ENCODE measurements around the gene GDF7.

The GDF7 gene

DNA sequence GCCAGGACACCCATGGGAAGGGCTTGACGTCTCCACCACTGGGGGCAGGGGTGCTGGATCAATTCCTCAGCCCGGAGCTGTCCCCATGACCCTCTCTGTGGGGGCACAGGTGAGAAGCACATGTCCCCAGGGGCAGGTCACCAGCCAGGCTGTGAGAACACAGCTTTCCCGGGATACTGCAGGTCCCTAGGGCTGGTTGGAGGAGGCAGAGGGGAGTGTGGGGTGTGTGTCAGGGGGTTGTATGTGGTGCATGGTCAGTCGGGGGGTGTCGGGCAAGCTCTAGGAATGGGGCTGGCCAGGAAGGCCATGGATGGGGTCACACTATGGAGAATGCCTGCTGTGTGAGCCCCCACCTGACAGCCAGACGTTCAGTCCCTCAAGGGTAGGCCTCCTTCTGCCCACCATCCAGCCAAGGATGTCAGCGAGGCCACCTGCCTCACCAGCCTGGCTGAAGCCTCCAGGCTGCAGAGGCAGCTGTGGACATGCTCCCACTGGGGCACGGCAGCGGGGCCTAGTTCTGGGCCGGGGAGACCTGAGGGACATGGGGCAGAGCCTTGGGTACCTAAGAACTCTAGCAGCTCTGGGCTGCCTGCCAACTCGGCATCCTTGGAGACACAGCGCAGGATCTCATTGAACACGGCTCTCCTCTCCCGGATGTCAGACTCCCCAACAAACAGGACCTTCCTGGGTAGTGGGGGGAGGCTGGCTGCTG lies 26.4 kb upstream of the GDF7 start:
- TF ChIP-seq, protein P1, sequence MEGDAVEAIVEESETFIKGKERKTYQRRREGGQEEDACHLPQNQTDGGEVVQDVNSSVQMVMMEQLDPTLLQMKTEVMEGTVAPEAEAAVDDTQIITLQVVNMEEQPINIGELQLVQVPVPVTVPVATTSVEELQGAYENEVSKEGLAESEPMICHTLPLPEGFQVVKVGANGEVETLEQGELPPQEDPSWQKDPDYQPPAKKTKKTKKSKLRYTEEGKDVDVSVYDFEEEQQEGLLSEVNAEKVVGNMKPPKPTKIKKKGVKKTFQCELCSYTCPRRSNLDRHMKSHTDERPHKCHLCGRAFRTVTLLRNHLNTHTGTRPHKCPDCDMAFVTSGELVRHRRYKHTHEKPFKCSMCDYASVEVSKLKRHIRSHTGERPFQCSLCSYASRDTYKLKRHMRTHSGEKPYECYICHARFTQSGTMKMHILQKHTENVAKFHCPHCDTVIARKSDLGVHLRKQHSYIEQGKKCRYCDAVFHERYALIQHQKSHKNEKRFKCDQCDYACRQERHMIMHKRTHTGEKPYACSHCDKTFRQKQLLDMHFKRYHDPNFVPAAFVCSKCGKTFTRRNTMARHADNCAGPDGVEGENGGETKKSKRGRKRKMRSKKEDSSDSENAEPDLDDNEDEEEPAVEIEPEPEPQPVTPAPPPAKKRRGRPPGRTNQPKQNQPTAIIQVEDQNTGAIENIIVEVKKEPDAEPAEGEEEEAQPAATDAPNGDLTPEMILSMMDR (IDR thresholded peaks at IDR 0.05; ENCODE audit: low read depth, low read length), result no peak
- no peak overlapping the region for H3K4me3 ChIP-seq (ENCODE audit: low read depth, low read length)

- H3K4me3 ChIP-seq (ENCODE audit: low read depth, low read length), result no peak overlapping the region
- TF ChIP-seq, protein P1 (IDR thresholded peaks at IDR 0.05; ENCODE audit: low read depth, low read length), result no peak
These were observed 25.6 kb upstream of the GDF7 start for GRCh38 chr2:20641123-20641985.

GRCh38 chr2:20642055-20642971 lies 24.6 kb upstream of the GDF7 start:
- no peak overlapping the region for H3K4me3 ChIP-seq (ENCODE audit: low read depth, low read length)
- TF ChIP-seq, protein P1 (IDR thresholded peaks at IDR 0.05; ENCODE audit: low read depth, low read length), result peak; percentile 98

DNA sequence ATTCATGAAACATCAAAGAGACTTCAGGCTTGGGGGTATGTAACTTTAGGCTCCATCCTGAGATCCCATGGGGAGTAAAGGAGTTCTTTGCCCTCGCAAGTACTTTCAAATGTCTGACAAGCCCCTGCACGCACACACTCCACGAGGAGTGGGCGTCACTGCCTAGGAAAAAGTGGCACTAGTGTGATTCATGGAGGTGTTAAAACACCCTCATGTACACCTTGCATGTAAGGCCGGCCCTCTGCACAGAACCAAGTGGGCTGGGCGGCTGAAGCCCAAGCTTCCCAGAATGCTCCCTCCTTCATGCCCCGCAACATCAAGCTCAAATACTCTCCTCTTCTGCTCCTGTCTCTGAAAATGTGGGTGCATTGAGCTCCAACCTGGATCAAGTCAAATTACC lies 23.9 kb upstream of the GDF7 start:
- no peak overlapping the region for H3K4me3 ChIP-seq (ENCODE audit: low read depth, low read length)
- TF ChIP-seq, protein P1 (IDR thresholded peaks at IDR 0.05; ENCODE audit: low read depth, low read length), result no peak

DNA sequence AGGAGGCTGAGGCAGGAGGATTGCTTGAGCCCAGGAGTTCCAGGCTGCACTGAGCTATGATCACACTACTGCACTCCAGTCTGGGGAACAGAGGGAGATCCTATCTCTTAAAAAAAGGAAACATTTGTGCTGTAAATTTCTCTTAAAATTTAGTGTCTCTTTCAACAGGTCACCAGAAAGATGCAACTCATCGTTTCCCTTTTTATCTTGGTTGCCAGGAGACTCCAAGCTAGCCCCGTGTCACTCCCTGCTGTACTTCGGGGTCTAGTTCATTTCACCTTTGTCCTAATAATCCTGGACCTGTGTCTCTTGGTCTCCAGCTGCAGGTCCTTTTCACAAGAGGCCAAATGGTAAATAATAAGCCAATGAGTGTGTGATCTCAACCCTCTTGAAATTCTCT lies 23.1 kb upstream of the GDF7 start:
- H3K4me3 ChIP-seq (ENCODE audit: low read depth, low read length), result no peak overlapping the region
- TF ChIP-seq, protein P1 (IDR thresholded peaks at IDR 0.05; ENCODE audit: low read depth, low read length), result no peak

- TF ChIP-seq, protein P1 (IDR thresholded peaks at IDR 0.05; ENCODE audit: low read depth, low read length), result no peak
- H3K4me3 ChIP-seq (ENCODE audit: low read depth, low read length), result no peak overlapping the region
These were observed 21.6 kb upstream of the GDF7 start for GRCh38 chr2:20645301-20645701.
